ENCODE measurements around the gene C19orf81. TPM values are rescaled to one million over a fixed set of nuclear protein-coding genes. Genes with fewer than 3 reads are reported as not detected.

C19orf81 gene
- total RNA-seq, 1 donor: not detected

- H3K27me3 ChIP-seq (ENCODE audit: insufficient read depth, low read length): peaks cover 9% of the 10 kb centered on the region
- no peak overlapping the region for H3K27ac ChIP-seq (ENCODE audit: low read depth, low read length)
- H3K4me3 ChIP-seq (ENCODE audit: insufficient read depth, low read length): no peak overlapping the region
- no peaks in the 10 kb centered on the region for H3K4me1 ChIP-seq (ENCODE audit: insufficient read depth, low read length)
- no peaks in the 10 kb centered on the region for H3K79me2 ChIP-seq (ENCODE audit: insufficient read depth, low read length)
- no peaks in the 10 kb centered on the region for H4K20me1 ChIP-seq (ENCODE audit: insufficient read depth, low read length)
- DNase-seq (ENCODE audit: insufficient read length, low spot score, missing footprints): no peak
- H3K9me3 ChIP-seq (ENCODE audit: low read depth, low read length): peaks cover 6% of the 10 kb centered on the region
- H2AFZ ChIP-seq (ENCODE audit: low read length): no peak overlapping the region
- no peak overlapping the region for H3K4me2 ChIP-seq (ENCODE audit: insufficient read depth, low read length)
- no peak for TF ChIP-seq CTCF (IDR thresholded peaks at IDR 0.05; ENCODE audit: extremely low read depth, low read depth, low read length)
- no peaks in the 10 kb centered on the region for H3K36me3 ChIP-seq (ENCODE audit: insufficient read depth, low read length)
Observed at GRCh38 chr19:50633359-50633758, 15.9 kb upstream of the C19orf81 start.

- no peak overlapping the region for H3K4me2 ChIP-seq (ENCODE audit: insufficient read depth, low read length)
- peaks cover 6% of the 10 kb centered on the region for H3K9me3 ChIP-seq (ENCODE audit: low read depth, low read length)
- H3K4me3 ChIP-seq (ENCODE audit: insufficient read depth, low read length): no peak overlapping the region
- H2AFZ ChIP-seq (ENCODE audit: low read length): no peak overlapping the region
- H3K79me2 ChIP-seq (ENCODE audit: insufficient read depth, low read length): no peaks in the 10 kb centered on the region
- no peak for DNase-seq (ENCODE audit: insufficient read length, low spot score, missing footprints)
- no peak overlapping the region for H3K27ac ChIP-seq (ENCODE audit: low read depth, low read length)
- peaks cover 15% of the 10 kb centered on the region for H3K27me3 ChIP-seq (ENCODE audit: insufficient read depth, low read length)
- H4K20me1 ChIP-seq (ENCODE audit: insufficient read depth, low read length): no peaks in the 10 kb centered on the region
- no peaks in the 10 kb centered on the region for H3K36me3 ChIP-seq (ENCODE audit: insufficient read depth, low read length)
- no peak for TF ChIP-seq CTCF (IDR thresholded peaks at IDR 0.05; ENCODE audit: extremely low read depth, low read depth, low read length)
- no peaks in the 10 kb centered on the region for H3K4me1 ChIP-seq (ENCODE audit: insufficient read depth, low read length)
Observed at GRCh38 chr19:50633973-50634372, 15.3 kb upstream of the C19orf81 start.

GRCh38 chr19:50636317-50637085 is 12.7 kb upstream of the C19orf81 start:
- Histone ChIP-seq H3K4me2 (ENCODE audit: insufficient read depth, low read length) (no peak overlapping the region), H3K4me1 (ENCODE audit: insufficient read depth, low read length) (no peaks in the 10 kb centered on the region), H3K79me2 (ENCODE audit: insufficient read depth, low read length) (no peaks in the 10 kb centered on the region), H4K20me1 (ENCODE audit: insufficient read depth, low read length) (no peaks in the 10 kb centered on the region), H3K4me3 (ENCODE audit: insufficient read depth, low read length) (no peak overlapping the region), H3K27ac (ENCODE audit: low read depth, low read length) (no peak overlapping the region), H2AFZ (ENCODE audit: low read length) (no peak overlapping the region), H3K27me3 (ENCODE audit: insufficient read depth, low read length) (peaks cover 29% of the 10 kb centered on the region), H3K9me3 (ENCODE audit: low read depth, low read length) (peaks cover 6% of the 10 kb centered on the region), H3K36me3 (ENCODE audit: insufficient read depth, low read length) (no peaks in the 10 kb centered on the region)
- no peak for TF ChIP-seq CTCF (IDR thresholded peaks at IDR 0.05; ENCODE audit: extremely low read depth, low read depth, low read length)
- DNase-seq (ENCODE audit: insufficient read length, low spot score, missing footprints): peak; percentile 79

GRCh38 chr19:50638600-50638999 is 10.6 kb upstream of the C19orf81 start:
- H3K36me3 ChIP-seq (ENCODE audit: insufficient read depth, low read length): no peaks in the 10 kb centered on the region
- TF ChIP-seq CTCF (IDR thresholded peaks at IDR 0.05; ENCODE audit: extremely low read depth, low read depth, low read length): no peak

More at GRCh38 chr19:50638600-50638999, 10.6 kb upstream of the C19orf81 start:
- H3K4me2 ChIP-seq (ENCODE audit: insufficient read depth, low read length): no peak overlapping the region
- no peak overlapping the region for H3K27ac ChIP-seq (ENCODE audit: low read depth, low read length)
- no peak overlapping the region for H2AFZ ChIP-seq (ENCODE audit: low read length)
- H4K20me1 ChIP-seq (ENCODE audit: insufficient read depth, low read length): no peaks in the 10 kb centered on the region
- H3K4me1 ChIP-seq (ENCODE audit: insufficient read depth, low read length): no peaks in the 10 kb centered on the region
- peak; percentile 81 for DNase-seq (ENCODE audit: insufficient read length, low spot score, missing footprints)
- no peak overlapping the region for H3K4me3 ChIP-seq (ENCODE audit: insufficient read depth, low read length)
- H3K27me3 ChIP-seq (ENCODE audit: insufficient read depth, low read length): peaks cover 29% of the 10 kb centered on the region
- H3K79me2 ChIP-seq (ENCODE audit: insufficient read depth, low read length): no peaks in the 10 kb centered on the region
- H3K9me3 ChIP-seq (ENCODE audit: low read depth, low read length): peaks cover 6% of the 10 kb centered on the region
